H1 (cell line): ENCODE data around the gene ZNF488. TPM values are rescaled to one million over a fixed set of nuclear protein-coding genes. Genes with fewer than 3 reads are reported as not detected.

Experiments
- CTCF ChIA-PET: fragments of 300-600 bp; sonication (Branson Sonifier 250); formaldehyde crosslinking; loops from one replicate; lab custom pipeline; 2021; ENCODE audit not compliant: partially characterized antibody; lab: Charles Lee
- POLR2A ChIA-PET: fragments of 300-600 bp; sonication (Branson Sonifier 250); formaldehyde crosslinking; loops from one replicate; lab custom pipeline; 2021; ENCODE audit warnings: inconsistent platforms; ENCODE audit not compliant: partially characterized antibody; lab: Charles Lee
- DNase-seq, 2 experiments: peaks; one replicate each; pipeline versions ENCODE4 v3.0.0 to v3.0.0-alpha.2; 2010 to 2022; ENCODE audit warnings: low spot score in 2 of 2, low read depth in 1 of 2, mixed read lengths in 1 of 2
- FAIRE-seq: peaks from 2 replicates; lab custom pipeline; 2011; peaks lifted over from hg19 to GRCh38; lab: Jason Lieb, UNC
- H2AFZ ChIP-seq: 2 replicates; pipeline ENCODE4 v1.8.1; 2012; ENCODE audit warnings: low read length, inconsistent platforms
- H2AK5ac ChIP-seq: 2 replicates; pipeline ENCODE4 v1.6.1; 2013; ENCODE audit warnings: low read depth, low read length
- H2BK120ac ChIP-seq: replicated peaks from 2 replicates; pipeline ENCODE3; 2013; ENCODE audit warnings: low read depth, low read length, inconsistent platforms
- H2BK12ac ChIP-seq: 2 replicates; pipeline ENCODE4 v1.6.1; 2013; ENCODE audit warnings: low read depth, low read length
- H2BK15ac ChIP-seq: 2 replicates; pipeline ENCODE4 v1.6.1; 2013; ENCODE audit warnings: low read length
- H2BK20ac ChIP-seq: 2 replicates; pipeline ENCODE4 v1.6.1; 2013; ENCODE audit warnings: low read length
- H2BK5ac ChIP-seq: 2 replicates; pipeline ENCODE4 v1.6.1; 2013; ENCODE audit warnings: low read depth, low read length
- H3K14ac ChIP-seq: 2 replicates; pipeline ENCODE4 v1.6.1; 2013; ENCODE audit warnings: inconsistent platforms; ENCODE audit not compliant: insufficient read length
- H3K18ac ChIP-seq: 2 replicates; pipeline ENCODE4 v1.6.1; 2013; ENCODE audit warnings: low read length; ENCODE audit errors: extremely low read depth
- H3K23ac ChIP-seq: 2 replicates; pipeline ENCODE4 v1.6.1; 2013; ENCODE audit warnings: inconsistent platforms; ENCODE audit not compliant: insufficient read length
- H3K23me2 ChIP-seq: 2 replicates; pipeline ENCODE4 v1.6.1; 2013; ENCODE audit warnings: low read depth, low read length
- H3K27ac ChIP-seq: 2 replicates; pipeline ENCODE4 v1.6.1; 2011; ENCODE audit warnings: low read depth, low read length, inconsistent platforms
- H3K27me3 ChIP-seq, 4 experiments: replicated peaks in 1 of 4; 1 replicate in 1 of 4; 2 replicates in 3 of 4; pipeline versions ENCODE4 v1.6.1 to v1.8.1; 2011 to 2013; ENCODE audit warnings: low read length in 3 of 4, mild to moderate bottlenecking in 3 of 4, inconsistent platforms in 2 of 4, mixed read lengths in 2 of 4, moderate library complexity in 1 of 4; ENCODE audit not compliant: control insufficient read depth in 3 of 4, insufficient read depth in 3 of 4; ENCODE audit errors: extremely low read depth in 1 of 4
- H3K36me3 ChIP-seq, 4 experiments: 2 replicates each; pipeline versions ENCODE4 v1.6.1 to v1.8.1; 2011 to 2013; ENCODE audit warnings: mild to moderate bottlenecking in 4 of 4, low read length in 3 of 4, moderate library complexity in 2 of 4, control low read depth in 1 of 4, inconsistent platforms in 1 of 4; ENCODE audit not compliant: insufficient read depth in 4 of 4, control insufficient read depth in 2 of 4
- H3K4ac ChIP-seq: replicated peaks from 2 replicates; pipeline ENCODE3; 2013; ENCODE audit warnings: low read length, low read depth, mixed read lengths, inconsistent platforms; ENCODE audit not compliant: insufficient read length
- H3K4me1 ChIP-seq, 4 experiments: replicated peaks in 1 of 4; 1 replicate in 1 of 4; 2 replicates in 3 of 4; pipeline versions ENCODE4 v1.6.1 to v1.8.1; 2011 to 2013; ENCODE audit warnings: low read length in 3 of 4, inconsistent platforms in 2 of 4, mixed read lengths in 1 of 4; ENCODE audit not compliant: insufficient read depth in 4 of 4, control insufficient read depth in 3 of 4
- H3K4me2 ChIP-seq, 2 experiments: 2 replicates each; pipeline versions ENCODE4 v1.6.1 to v1.8.1; 2011 to 2013; ENCODE audit warnings: low read depth in 2 of 2, low read length in 2 of 2, control low read depth in 1 of 2, inconsistent platforms in 1 of 2, mild to moderate bottlenecking in 1 of 2; ENCODE audit not compliant: insufficient read depth in 1 of 2
- H3K4me3 ChIP-seq, 4 experiments: fragments of 200-600, 300-600 bp in 1 of 4; sonication (generic), shearing (Covaris generic), sonication (Bioruptor Twin) in 1 of 4; 2 replicates each; pipeline versions ENCODE4 v1.5.1 to v1.8.1; 2011 to 2016; ENCODE audit warnings: low read length in 4 of 4, low read depth in 3 of 4, control low read depth in 2 of 4, inconsistent platforms in 2 of 4, mild to moderate bottlenecking in 2 of 4, mixed read lengths in 1 of 4, moderate library complexity in 1 of 4; ENCODE audit not compliant: insufficient read depth in 2 of 4; ENCODE audit errors: extremely low read depth in 1 of 4
- H3K56ac ChIP-seq: replicated peaks from 2 replicates; pipeline ENCODE3; 2013; ENCODE audit warnings: low read depth, mild to moderate bottlenecking, mixed read lengths, low read length, inconsistent platforms; ENCODE audit not compliant: insufficient read length
- H3K79me1 ChIP-seq: 2 replicates; pipeline ENCODE4 v1.6.1; 2013; ENCODE audit warnings: low read depth, low read length, control low read depth
- H3K79me2 ChIP-seq, 2 experiments: 2 replicates each; pipeline versions ENCODE4 v1.6.1 to v1.8.1; 2012 to 2013; ENCODE audit warnings: low read length in 2 of 2, mild to moderate bottlenecking in 2 of 2, inconsistent platforms in 1 of 2; ENCODE audit not compliant: insufficient read depth in 2 of 2, control insufficient read depth in 1 of 2
- H3K9ac ChIP-seq, 4 experiments: replicated peaks in 1 of 4; 1 replicate in 1 of 4; 2 replicates in 3 of 4; pipeline versions ENCODE4 v1.6.1 to v1.8.1; 2011 to 2013; ENCODE audit warnings: low read depth in 3 of 4, low read length in 3 of 4, control low read depth in 2 of 4, mild to moderate bottlenecking in 2 of 4, moderate library complexity in 2 of 4, inconsistent platforms in 1 of 4; ENCODE audit errors: extremely low read depth in 1 of 4
- H3K9me3 ChIP-seq, 2 experiments: 2 replicates each; pipeline versions ENCODE4 v1.6.1 to v1.8.1; 2012 to 2013; ENCODE audit warnings: mild to moderate bottlenecking in 2 of 2, moderate library complexity in 2 of 2, control low read depth in 1 of 2, inconsistent platforms in 1 of 2, low read depth in 1 of 2, low read length in 1 of 2, mixed read lengths in 1 of 2; ENCODE audit not compliant: insufficient read depth in 2 of 2
- H4K20me1 ChIP-seq, 2 experiments: replicated peaks in 1 of 2; 2 replicates each; pipeline versions ENCODE3 to v1.8.1; 2011 to 2013; ENCODE audit warnings: inconsistent platforms in 2 of 2, low read length in 2 of 2, mild to moderate bottlenecking in 1 of 2; ENCODE audit not compliant: insufficient read depth in 2 of 2, control insufficient read depth in 1 of 2
- H4K5ac ChIP-seq: 2 replicates; pipeline ENCODE4 v1.6.1; 2013; ENCODE audit warnings: low read length, low read depth, mixed read lengths, inconsistent platforms; ENCODE audit not compliant: insufficient read length
- H4K8ac ChIP-seq: 2 replicates; pipeline ENCODE4 v1.8.0; 2013; ENCODE audit warnings: mild to moderate bottlenecking, moderate library complexity, low read length, inconsistent platforms; ENCODE audit not compliant: insufficient read depth; ENCODE audit errors: extremely low read depth
- H4K91ac ChIP-seq: replicated peaks from 2 replicates; pipeline ENCODE3; 2013; ENCODE audit warnings: low read length, mixed read lengths, inconsistent platforms; ENCODE audit not compliant: insufficient read length
- CBX8 ChIP-seq: fragments of 300-800, 300-1000 bp; sonication (generic); IDR thresholded peaks from 2 replicates; pipeline ENCODE4 v1.7.1; 2016; ENCODE audit warnings: low read depth, low read length, borderline replicate concordance
- JUN ChIP-seq: IDR thresholded peaks from 2 replicates; pipeline ENCODE4 v1.6.1; 2011; ENCODE audit warnings: low read depth, mild to moderate bottlenecking, improper control_type of control experiment, low read length
- NANOG ChIP-seq: IDR thresholded peaks from 2 replicates; pipeline ENCODE4 v1.6.1; 2011; ENCODE audit warnings: low read length, low read depth, mild to moderate bottlenecking, inconsistent platforms; ENCODE audit not compliant: insufficient read depth, poor library complexity, severe bottlenecking
- POU5F1 ChIP-seq: IDR thresholded peaks from 2 replicates; pipeline ENCODE4 v1.6.1; 2011; ENCODE audit warnings: low read depth, mild to moderate bottlenecking, low read length, moderate library complexity
- RBBP5 ChIP-seq: IDR thresholded peaks from 2 replicates; pipeline ENCODE4 v1.7.1; 2012; ENCODE audit warnings: low read depth, mild to moderate bottlenecking, inconsistent platforms, low read length, moderate library complexity, borderline replicate concordance
- TAF7 ChIP-seq: optimal IDR thresholded peaks from 2 replicates; pipeline ENCODE3; 2011; ENCODE audit warnings: low read depth, mild to moderate bottlenecking, inconsistent platforms, low read length, moderate library complexity, borderline replicate concordance
- TBP ChIP-seq: IDR thresholded peaks from 2 replicates; pipeline ENCODE4 v1.6.1; 2011; ENCODE audit warnings: low read depth, low read length, improper control_type of control experiment
- TEAD4 ChIP-seq: IDR thresholded peaks from 2 replicates; pipeline ENCODE4 v1.6.1; 2012; ENCODE audit warnings: low read depth, low read length, inconsistent platforms, mixed read lengths
- ZNF274 ChIP-seq: IDR thresholded peaks from 2 replicates; pipeline ENCODE4 v1.7.0; 2012; ENCODE audit warnings: low read length, borderline replicate concordance; ENCODE audit errors: extremely low read depth
- WGBS, 2 experiments: shearing (Covaris generic) in 1 of 2; methylation state at CpG; one replicate each; pipeline versions ENCODE4 v1.1.6 to v1.1.7; 2013 to 2015; ENCODE audit warnings: low lambda C conversion rate in 2 of 2, mixed read lengths in 2 of 2, inconsistent platforms in 1 of 2, low coverage in 1 of 2, missing lambda C conversion rate in 1 of 2; ENCODE audit not compliant: insufficient replicate concordance in 2 of 2, insufficient coverage in 1 of 2, insufficient read length in 1 of 2; ENCODE audit errors: extremely low coverage in 1 of 2, missing lambda C conversion rate in 1 of 2; 5-methylcytosine and 5-hydroxymethylcytosine counted together
- polyA plus RNA-seq, 7 experiments: library from polyadenylated mRNA; depleted of rRNA in 3 of 7; stranded (reverse) in 5 of 7; unstranded in 2 of 7; fragments of >200 nt in 5 of 7; fragments of 200-250 nt in 2 of 7; gene quantifications; 1 replicate in 5 of 7; 2 replicates in 1 of 7; 4 replicates in 1 of 7; pipeline versions ENCODE4 v1.2.1 to v1.2.3, GENCODE V29; 2011 to 2013; ENCODE audit warnings: missing spikeins in 2 of 7, mixed read lengths in 2 of 7
- total RNA-seq: library from RNA; stranded (reverse); fragmentation: NEBNext Ultra II Directional; extraction: Animal tissue kit (Norgen Biotek cat#: 25700); gene quantifications from 2 replicates; pipeline ENCODE4 v1.2.1, GENCODE V29; 2021

ZNF488 gene
- total and polyA plus RNA-seq, 2 of the 8 experiments (the other 6 are each of a cell fraction or from before 2014, with no cell fraction given) = 7.9 to 11.4 TPM

- Histone ChIP-seq H3K14ac (no peak overlapping the region), H4K8ac (no peak overlapping the region), H3K23ac (no peak overlapping the region), H4K91ac (no peak overlapping the region), H3K27me3 (no peaks in the 10 kb centered on the region), H2BK5ac (no peak overlapping the region), H3K18ac (no peak overlapping the region), H3K4me2 (no peak overlapping the region), H3K4me1 (no peaks in the 10 kb centered on the region), H3K4ac (no peak overlapping the region), H4K5ac (no peak overlapping the region), H3K27ac (no peak overlapping the region), H3K23me2 (peaks cover 7% of the 10 kb centered on the region; the same call in 1 of the 2 replicates), H3K79me1 (no peaks in the 10 kb centered on the region), H3K4me3 (no peak overlapping the region), H3K79me2 (no peaks in the 10 kb centered on the region), H3K56ac (no peak overlapping the region), H2BK120ac (no peak overlapping the region), H2AK5ac (no peak overlapping the region), H4K20me1 (no peaks in the 10 kb centered on the region), H3K36me3 (no peaks in the 10 kb centered on the region), H2AFZ (no peak overlapping the region), H2BK20ac (no peak overlapping the region), H2BK12ac (no peak overlapping the region), H3K9me3 (no peaks in the 10 kb centered on the region), H3K9ac (no peak overlapping the region), H2BK15ac (no peak overlapping the region)
- ChIA-PET POLR2A (no interaction called here), CTCF (interaction anchor here (1.1 kb wide), 2 partner anchors 10 to 54 kb away, joined by 3 read pairs; no protein-coding TSS in a partner anchor)
- DNase-seq (no peak), FAIRE-seq (no peak)
- 78% methylated on average over 18 of the region's 19 CpGs; no CpG with 5 or more reads in 1 of the 2 experiments for whole genome bisulfite sequencing, 2 experiments
- TF ChIP-seq RBBP5 (no peak), TAF7 (no peak), NANOG (no peak), ZNF274 (no peak), CBX8 (no peak), POU5F1 (no peak), TBP (no peak), TEAD4 (no peak), JUN (no peak)
Observed at GRCh38 chr10:47414752-47415519, 30.8 kb upstream of the ZNF488 start.
